Bronchial epithelial cell (primary cell): ENCODE data around the gene NR2F1-AS1. TPM values are rescaled to one million over a fixed set of nuclear protein-coding genes. Genes with fewer than 3 reads are reported as not detected.
"Not testable (repeated sequence)": the region's sequence is repeated elsewhere in the genome, so short reads cannot be mapped to it uniquely, and the experiment has no call there.

Source experiments
- DNase-seq: peaks from one replicate; pipeline ENCODE4 v3.0.0-alpha.2; 2010; ENCODE audit warnings: low read depth
- FAIRE-seq: peaks from 2 replicates; lab custom pipeline; 2011; peaks lifted over from hg19 to GRCh38; lab: Jason Lieb, UNC
- H3K27me3 ChIP-seq: 2 replicates; pipeline ENCODE4 v1.5.1; 2011; ENCODE audit warnings: low read length; ENCODE audit not compliant: control insufficient read depth, insufficient read depth
- H3K36me3 ChIP-seq: 2 replicates; pipeline ENCODE4 v1.5.1; 2011; ENCODE audit warnings: low read length; ENCODE audit not compliant: control insufficient read depth, insufficient read depth
- H3K4me3 ChIP-seq: 2 replicates; pipeline ENCODE4 v1.5.1; 2011; ENCODE audit warnings: mild to moderate bottlenecking, low read depth, low read length, control low read depth
- total RNA-seq: library from RNA; depleted of rRNA; stranded (reverse); fragments of >200 nt; gene quantifications from 2 replicates; pipeline ENCODE4 v1.2.1, GENCODE V29; 2014
- TF ChIP-seq, protein P1 (sequence below): IDR thresholded peaks from 2 replicates; pipeline ENCODE4 v1.5.1; 2011; ENCODE audit warnings: mild to moderate bottlenecking, moderate library complexity, low read length, control low read depth, inconsistent platforms; ENCODE audit not compliant: insufficient read depth, severe bottlenecking

NR2F1-AS1 gene
- total RNA-seq, 1 donor from 2014 or later: 1.1 TPM

DNA sequence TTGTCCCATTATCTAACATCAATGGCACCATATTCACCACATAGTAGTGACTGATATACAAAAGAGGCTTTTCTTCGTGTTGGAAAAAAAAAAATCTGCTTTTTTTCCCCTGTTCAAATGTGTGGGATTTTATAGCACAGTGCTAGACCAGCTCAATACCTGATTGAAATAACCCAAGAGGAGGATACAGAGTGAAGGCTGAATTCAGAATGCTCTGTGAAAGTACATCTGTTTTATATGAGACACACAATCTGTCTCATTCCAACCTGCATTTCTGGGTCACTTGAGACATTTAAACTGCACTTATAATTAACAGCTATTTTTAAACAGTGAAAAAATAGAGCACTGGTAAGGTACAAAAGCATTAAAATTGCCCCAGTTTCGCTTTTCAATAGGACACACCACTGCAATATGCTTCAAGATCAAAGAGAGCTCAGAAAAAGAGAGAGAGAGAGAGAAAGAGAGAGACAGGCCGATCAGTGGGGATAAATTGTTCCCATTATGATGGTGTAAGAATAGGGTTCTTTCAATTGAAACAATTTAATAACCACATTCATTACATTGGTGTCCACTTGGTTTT is 179.3 kb downstream of the NR2F1-AS1 start:
- Histone ChIP-seq H3K36me3 (no peaks in the 10 kb centered on the region), H3K27me3 (no peaks in the 10 kb centered on the region), H3K4me3 (no peak overlapping the region)
- FAIRE-seq: no peak
- no peak for DNase-seq
- TF ChIP-seq, protein P1, sequence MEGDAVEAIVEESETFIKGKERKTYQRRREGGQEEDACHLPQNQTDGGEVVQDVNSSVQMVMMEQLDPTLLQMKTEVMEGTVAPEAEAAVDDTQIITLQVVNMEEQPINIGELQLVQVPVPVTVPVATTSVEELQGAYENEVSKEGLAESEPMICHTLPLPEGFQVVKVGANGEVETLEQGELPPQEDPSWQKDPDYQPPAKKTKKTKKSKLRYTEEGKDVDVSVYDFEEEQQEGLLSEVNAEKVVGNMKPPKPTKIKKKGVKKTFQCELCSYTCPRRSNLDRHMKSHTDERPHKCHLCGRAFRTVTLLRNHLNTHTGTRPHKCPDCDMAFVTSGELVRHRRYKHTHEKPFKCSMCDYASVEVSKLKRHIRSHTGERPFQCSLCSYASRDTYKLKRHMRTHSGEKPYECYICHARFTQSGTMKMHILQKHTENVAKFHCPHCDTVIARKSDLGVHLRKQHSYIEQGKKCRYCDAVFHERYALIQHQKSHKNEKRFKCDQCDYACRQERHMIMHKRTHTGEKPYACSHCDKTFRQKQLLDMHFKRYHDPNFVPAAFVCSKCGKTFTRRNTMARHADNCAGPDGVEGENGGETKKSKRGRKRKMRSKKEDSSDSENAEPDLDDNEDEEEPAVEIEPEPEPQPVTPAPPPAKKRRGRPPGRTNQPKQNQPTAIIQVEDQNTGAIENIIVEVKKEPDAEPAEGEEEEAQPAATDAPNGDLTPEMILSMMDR: no peak

DNA sequence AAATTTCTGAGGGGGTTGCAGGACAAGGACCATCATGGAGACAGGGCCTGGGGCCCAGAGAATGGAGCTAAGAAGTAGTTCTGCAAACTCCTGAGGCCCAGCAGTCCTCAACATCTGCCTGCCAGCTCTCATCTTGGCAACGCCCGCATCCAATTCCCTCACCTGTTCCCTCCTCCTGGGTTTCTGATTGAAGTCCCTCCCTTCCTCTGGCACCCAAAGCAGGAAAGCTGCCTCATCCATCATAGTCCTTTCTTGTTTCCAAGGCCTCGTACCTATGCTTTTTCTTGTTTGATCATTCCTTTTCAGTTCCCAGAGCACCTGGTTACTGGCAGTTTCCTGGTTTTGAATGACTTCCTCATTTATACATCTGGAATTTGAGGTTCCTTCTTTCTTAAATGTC is 181.3 kb downstream of the NR2F1-AS1 start:
- DNase-seq (no peak), FAIRE-seq (no peak)
- Histone ChIP-seq H3K36me3 (no peaks in the 10 kb centered on the region), H3K27me3 (no peaks in the 10 kb centered on the region), H3K4me3 (no peak overlapping the region)
- TF ChIP-seq, protein P1: no peak

DNA sequence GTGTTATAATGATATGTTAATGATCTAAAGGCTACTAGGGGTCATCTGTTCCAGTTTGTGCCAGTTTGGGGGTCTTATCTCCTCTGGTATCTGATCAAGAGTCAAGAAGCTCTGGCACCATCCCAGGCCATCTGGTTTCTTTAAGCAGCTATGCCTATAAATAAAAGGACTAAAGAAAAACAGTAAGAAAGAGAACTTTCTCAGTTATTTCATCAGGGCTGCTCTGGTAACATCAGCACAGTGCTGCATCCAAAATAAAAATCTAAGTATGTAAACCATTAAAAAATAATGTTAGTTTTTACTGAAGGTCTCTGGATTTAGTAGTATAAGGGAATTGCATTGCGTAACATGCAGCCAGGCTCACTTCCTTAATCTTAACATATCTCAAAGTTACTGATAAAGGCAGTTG is 185.0 kb downstream of the NR2F1-AS1 start:
- TF ChIP-seq, protein P1: no peak
- no peak overlapping the region for H3K4me3 ChIP-seq
- DNase-seq: no peak
- H3K36me3 ChIP-seq: no peaks in the 10 kb centered on the region
- no peak for FAIRE-seq
- no peaks in the 10 kb centered on the region for H3K27me3 ChIP-seq

DNA sequence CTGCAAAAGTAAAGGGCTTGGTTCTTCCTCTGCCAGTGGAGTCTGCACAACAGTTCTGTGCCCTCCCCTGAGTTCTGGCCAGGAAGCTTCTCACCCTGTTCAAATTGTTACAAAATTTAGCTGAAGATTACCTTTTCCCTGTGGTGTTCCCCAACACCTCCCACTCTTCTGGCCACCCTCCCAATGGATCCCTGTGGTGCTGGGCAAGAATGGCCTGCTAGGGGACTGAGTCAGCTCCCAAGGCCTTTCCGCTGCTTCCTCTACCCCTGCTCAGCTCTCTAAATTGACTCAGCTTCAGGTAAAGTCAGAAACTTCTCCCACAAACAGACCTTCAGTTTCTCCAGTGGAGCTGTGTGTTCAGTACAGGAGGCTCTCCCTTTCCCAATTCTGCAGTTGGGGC is 186.0 kb downstream of the NR2F1-AS1 start:
- Histone ChIP-seq H3K4me3 (no peak overlapping the region), H3K36me3 (no peaks in the 10 kb centered on the region), H3K27me3 (no peaks in the 10 kb centered on the region)
- FAIRE-seq (no peak), DNase-seq (peak; percentile 14)
- TF ChIP-seq, protein P1: no peak

DNA sequence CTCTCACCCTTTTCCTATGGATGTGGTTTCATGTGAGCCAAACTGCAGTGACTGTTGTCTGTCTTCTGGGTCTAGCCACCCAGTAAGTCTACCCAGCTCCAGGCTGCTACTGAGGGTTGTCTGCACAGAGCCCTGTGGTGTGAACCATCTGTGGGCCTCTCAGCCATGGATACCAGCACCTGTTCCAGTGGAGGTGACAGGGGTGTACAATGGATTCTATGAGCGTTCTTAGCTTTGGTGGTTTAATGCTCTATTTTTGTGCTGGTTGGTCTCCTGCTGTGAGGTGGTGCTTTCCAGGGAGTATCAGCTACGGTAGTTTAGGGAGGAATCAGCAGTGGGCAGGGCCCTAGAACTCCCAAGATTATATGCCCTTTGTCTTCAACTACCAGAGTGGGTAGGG is 186.7 kb downstream of the NR2F1-AS1 start:
- DNase-seq (no peak), FAIRE-seq (no peak)
- Histone ChIP-seq H3K4me3 (no peak overlapping the region), H3K27me3 (no peaks in the 10 kb centered on the region), H3K36me3 (no peaks in the 10 kb centered on the region)
- TF ChIP-seq, protein P1: no peak

DNA sequence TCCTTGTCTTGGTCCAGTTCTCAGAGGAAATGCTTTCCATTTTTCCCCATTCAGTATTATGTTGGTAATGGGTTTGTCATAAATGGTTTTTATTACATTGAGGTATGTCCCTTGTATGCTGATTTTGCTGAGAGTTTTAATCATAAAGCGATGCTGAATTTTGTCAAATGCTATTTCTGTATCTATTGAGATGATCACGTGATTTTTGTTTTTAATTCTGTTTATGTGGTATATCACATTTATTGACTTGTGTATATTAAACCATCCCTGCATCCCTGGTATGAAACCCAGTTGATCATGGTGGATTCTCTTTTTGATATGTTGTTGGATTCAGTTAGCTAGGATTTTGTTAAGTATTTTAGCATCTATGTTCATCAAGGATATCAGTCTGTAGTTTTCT is 189.8 kb downstream of the NR2F1-AS1 start:
- FAIRE-seq: not testable (repeated sequence)

More for the DNA sequence above, 189.8 kb downstream of the NR2F1-AS1 start:
- H3K36me3 ChIP-seq, DNase-seq, H3K27me3 ChIP-seq, H3K4me3 ChIP-seq: not testable (repeated sequence)
